Measurements from ENCODE around the gene CCDC57. TPM values are rescaled to one million over a fixed set of nuclear protein-coding genes. Genes with fewer than 3 reads are reported as not detected.

CCDC57 gene
- total RNA-seq, 1 donor: 21.0 TPM

GRCh38 chr17:82246365-82247181 lies 33.9 kb upstream of the CCDC57 start:
- H4K20me1 ChIP-seq (ENCODE audit: insufficient read depth, low read length): peaks cover 94% of the 10 kb centered on the region
- H3K4me3 ChIP-seq (ENCODE audit: insufficient read depth, low read length): no peak overlapping the region
- DNase-seq (ENCODE audit: insufficient read length, low spot score, missing footprints): peak; percentile 97
- H3K4me1 ChIP-seq (ENCODE audit: insufficient read depth, low read length): peaks cover 31% of the 10 kb centered on the region
- peak overlapping the region; percentile 26 for H3K27ac ChIP-seq (ENCODE audit: low read depth, low read length)
- no peak overlapping the region for H2AFZ ChIP-seq (ENCODE audit: low read length)
- no peak overlapping the region for H3K4me2 ChIP-seq (ENCODE audit: insufficient read depth, low read length)
- H3K9me3 ChIP-seq (ENCODE audit: low read depth, low read length): no peaks in the 10 kb centered on the region
- peaks cover 93% of the 10 kb centered on the region for H3K36me3 ChIP-seq (ENCODE audit: insufficient read depth, low read length)
- no peak for TF ChIP-seq CTCF (IDR thresholded peaks at IDR 0.05; ENCODE audit: extremely low read depth, low read depth, low read length)
- no peaks in the 10 kb centered on the region for H3K27me3 ChIP-seq (ENCODE audit: insufficient read depth, low read length)
- peaks cover 63% of the 10 kb centered on the region for H3K79me2 ChIP-seq (ENCODE audit: insufficient read depth, low read length)

- DNase-seq (ENCODE audit: insufficient read length, low spot score, missing footprints): no peak
- Histone ChIP-seq H3K27ac (ENCODE audit: low read depth, low read length) (peak overlapping the region; percentile 26), H3K4me1 (ENCODE audit: insufficient read depth, low read length) (peaks cover 37% of the 10 kb centered on the region), H3K4me3 (ENCODE audit: insufficient read depth, low read length) (no peak overlapping the region), H3K36me3 (ENCODE audit: insufficient read depth, low read length) (peaks cover 88% of the 10 kb centered on the region), H3K79me2 (ENCODE audit: insufficient read depth, low read length) (peaks cover 59% of the 10 kb centered on the region), H2AFZ (ENCODE audit: low read length) (no peak overlapping the region), H3K4me2 (ENCODE audit: insufficient read depth, low read length) (no peak overlapping the region), H3K27me3 (ENCODE audit: insufficient read depth, low read length) (no peaks in the 10 kb centered on the region), H4K20me1 (ENCODE audit: insufficient read depth, low read length) (peaks cover 94% of the 10 kb centered on the region), H3K9me3 (ENCODE audit: low read depth, low read length) (no peaks in the 10 kb centered on the region)
- TF ChIP-seq CTCF (IDR thresholded peaks at IDR 0.05; ENCODE audit: extremely low read depth, low read depth, low read length): no peak
Observed at GRCh38 chr17:82246040-82246364, 33.4 kb upstream of the CCDC57 start.

- H3K4me3 ChIP-seq (ENCODE audit: insufficient read depth, low read length): no peak overlapping the region
- H3K9me3 ChIP-seq (ENCODE audit: low read depth, low read length): no peaks in the 10 kb centered on the region
- H3K27ac ChIP-seq (ENCODE audit: low read depth, low read length): peak overlapping the region; percentile 26
- DNase-seq (ENCODE audit: insufficient read length, low spot score, missing footprints): peak; percentile 73
- H3K79me2 ChIP-seq (ENCODE audit: insufficient read depth, low read length): peaks cover 59% of the 10 kb centered on the region
- no peak overlapping the region for H3K4me2 ChIP-seq (ENCODE audit: insufficient read depth, low read length)
- H3K27me3 ChIP-seq (ENCODE audit: insufficient read depth, low read length): no peaks in the 10 kb centered on the region
- H4K20me1 ChIP-seq (ENCODE audit: insufficient read depth, low read length): peaks cover 94% of the 10 kb centered on the region
- H3K36me3 ChIP-seq (ENCODE audit: insufficient read depth, low read length): peaks cover 87% of the 10 kb centered on the region
- no peak for TF ChIP-seq CTCF (IDR thresholded peaks at IDR 0.05; ENCODE audit: extremely low read depth, low read depth, low read length)
- H3K4me1 ChIP-seq (ENCODE audit: insufficient read depth, low read length): peaks cover 43% of the 10 kb centered on the region
- H2AFZ ChIP-seq (ENCODE audit: low read length): no peak overlapping the region
Observed at GRCh38 chr17:82245134-82246039, 32.7 kb upstream of the CCDC57 start.

Data from osteoblast (primary cell).